Peyer's patch (tissue), 4 donors: ENCODE measurements around the gene POLDIP3. TPM values are rescaled to one million over a fixed set of nuclear protein-coding genes. Genes with fewer than 3 reads are reported as not detected.

Experiments used
- DNase-seq, 3 donors: peaks; one replicate each; pipeline ENCODE4 v3.0.0-alpha.2; 2017 to 2019
- H3K27ac ChIP-seq, 4 donors: fragments of 200-600 bp; sonication (generic); one replicate each; pipeline ENCODE4 v1.5.1; 2016 to 2019
- H3K27me3 ChIP-seq, 2 donors: fragments of 200-600 bp; sonication (generic); one replicate each; pipeline ENCODE4 v1.5.1; 2019
- H3K36me3 ChIP-seq, 3 donors: fragments of 200-600 bp; sonication (generic); one replicate each; pipeline ENCODE4 v1.5.1; 2016 to 2019
- H3K4me1 ChIP-seq, 4 donors: fragments of 200-600 bp; sonication (generic); one replicate each; pipeline ENCODE4 v1.5.1; 2016 to 2019
- H3K4me3 ChIP-seq, 4 donors: fragments of 200-600 bp; sonication (generic); 1 replicate in 3 of 4; 2 replicates in 1 of 4; pipeline ENCODE4 v1.5.1; 2016 to 2019; ENCODE audit warnings: mild to moderate bottlenecking in 1 of 4
- H3K9me3 ChIP-seq, 4 donors: fragments of 200-600 bp; sonication (generic); one replicate each; pipeline ENCODE4 v1.5.1; 2016 to 2019; ENCODE audit warnings: mild to moderate bottlenecking in 1 of 4
- CTCF ChIP-seq, 6 experiments: fragments of 450-650 bp in 4 of 6; fragments of 200-600 bp in 2 of 6; sonication (generic) in 1 of 6; IDR thresholded peaks; one replicate each; pipeline ENCODE4 v1.5.1; 2017 to 2019; ENCODE audit warnings: antibody characterized with exemption in 6 of 6, mild to moderate bottlenecking in 3 of 6, moderate library complexity in 1 of 6
- POLR2A ChIP-seq, 2 donors: fragments of 450-650 bp; IDR thresholded peaks; one replicate each; pipeline ENCODE4 v1.5.1; 2017; ENCODE audit warnings: antibody characterized with exemption in 2 of 2, mild to moderate bottlenecking in 2 of 2, moderate library complexity in 2 of 2
- total RNA-seq, 4 donors: library from RNA; depleted of rRNA; stranded (reverse); fragments of >200 nt; gene quantifications; one replicate each; pipeline ENCODE4 v1.1.0, GENCODE V29; 2016

The POLDIP3 gene
- total RNA-seq, 4 donors from 2014 or later = 30.3 to 42.9 (median 38.0) TPM

DNA sequence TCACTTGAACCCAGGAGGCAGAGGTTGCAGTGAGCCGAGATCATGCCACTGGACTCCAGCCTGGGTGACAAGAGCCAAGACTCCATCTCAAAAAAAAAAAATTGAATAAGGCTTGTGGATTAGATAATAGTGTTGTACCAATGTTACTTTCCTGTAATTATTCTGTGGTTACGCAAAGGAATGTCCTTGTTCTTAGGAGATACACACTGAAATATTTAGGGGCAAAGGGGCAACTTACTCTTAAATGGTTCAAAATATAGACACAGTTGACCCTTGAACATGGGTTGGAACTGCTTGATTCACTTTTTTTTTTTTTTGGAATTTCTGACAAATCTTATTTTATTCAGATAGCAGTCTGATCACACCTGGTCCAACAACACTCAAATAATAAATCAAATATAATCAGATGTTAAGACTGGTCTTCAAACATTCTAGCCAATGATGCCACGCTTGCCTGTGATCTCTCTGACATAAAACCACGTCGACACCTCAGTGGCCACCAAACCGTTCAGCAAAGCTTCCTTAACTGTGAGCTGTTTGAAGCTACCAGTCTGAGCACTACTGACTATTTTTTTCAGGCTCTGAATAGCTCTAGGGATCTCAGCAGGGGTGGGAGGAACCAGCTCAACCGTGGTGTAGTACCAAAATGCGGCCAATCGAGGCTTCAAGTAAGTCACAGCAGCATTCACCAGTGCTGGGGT lies 25.0 kb upstream of the POLDIP3 start:
- TF ChIP-seq CTCF (IDR thresholded peaks at IDR 0.05) (no peak), POLR2A (IDR thresholded peaks at IDR 0.05) (no peak)
- Histone ChIP-seq H3K4me3 (no peak overlapping the region), H3K27me3 (no peaks in the 10 kb centered on the region), H3K9me3 (no peaks in the 10 kb centered on the region), H3K4me1 (peaks cover 0 to 32% (median 8%) of the 10 kb centered on the region in 4 donors), H3K27ac (no peak overlapping the region), H3K36me3 (peaks cover 0 to 21% (median 0%) of the 10 kb centered on the region in 3 donors)
- no peak for DNase-seq

GRCh38 chr22:42637555-42637954 lies 22.9 kb upstream of the POLDIP3 start:
- peaks cover 0 to 11% (median 0%) of the 10 kb centered on the region in 4 donors for H3K4me1 ChIP-seq
- H3K27ac ChIP-seq = no peak overlapping the region
- H3K36me3 ChIP-seq = peaks cover 0 to 42% (median 0%) of the 10 kb centered on the region in 3 donors
- H3K27me3 ChIP-seq = no peaks in the 10 kb centered on the region
- H3K9me3 ChIP-seq = no peaks in the 10 kb centered on the region
- DNase-seq = peak in 1 of 3 donors; percentile 31
- no peak for TF ChIP-seq CTCF (IDR thresholded peaks at IDR 0.05)
- TF ChIP-seq POLR2A (IDR thresholded peaks at IDR 0.05) = no peak
- no peak overlapping the region for H3K4me3 ChIP-seq

GRCh38 chr22:42636506-42636905 lies 21.8 kb upstream of the POLDIP3 start:
- TF ChIP-seq POLR2A (IDR thresholded peaks at IDR 0.05) (no peak), CTCF (IDR thresholded peaks at IDR 0.05) (no peak)
- Histone ChIP-seq H3K4me1 (peaks cover 0 to under 1% (median 0%) of the 10 kb centered on the region in 4 donors), H3K9me3 (no peaks in the 10 kb centered on the region), H3K27me3 (no peaks in the 10 kb centered on the region), H3K27ac (peak overlapping the region in 1 of 4 donors; percentile 59), H3K4me3 (no peak overlapping the region), H3K36me3 (peaks cover 0 to 53% (median 0%) of the 10 kb centered on the region in 3 donors)
- DNase-seq = peak in 1 of 3 donors; percentile 34

- Histone ChIP-seq H3K27ac (peak overlapping the region in 2 of 4 donors; percentile 36 to 59), H3K36me3 (peaks cover 0 to 63% (median 0%) of the 10 kb centered on the region in 3 donors), H3K4me3 (no peak overlapping the region), H3K27me3 (no peaks in the 10 kb centered on the region), H3K9me3 (no peaks in the 10 kb centered on the region), H3K4me1 (no peaks in the 10 kb centered on the region)
- peak in 1 of 3 donors; percentile 39 for DNase-seq
- TF ChIP-seq CTCF (IDR thresholded peaks at IDR 0.05) = no peak
- no peak for TF ChIP-seq POLR2A (IDR thresholded peaks at IDR 0.05)
Measured at GRCh38 chr22:42635531-42635930, 20.8 kb upstream of the POLDIP3 start.

DNA sequence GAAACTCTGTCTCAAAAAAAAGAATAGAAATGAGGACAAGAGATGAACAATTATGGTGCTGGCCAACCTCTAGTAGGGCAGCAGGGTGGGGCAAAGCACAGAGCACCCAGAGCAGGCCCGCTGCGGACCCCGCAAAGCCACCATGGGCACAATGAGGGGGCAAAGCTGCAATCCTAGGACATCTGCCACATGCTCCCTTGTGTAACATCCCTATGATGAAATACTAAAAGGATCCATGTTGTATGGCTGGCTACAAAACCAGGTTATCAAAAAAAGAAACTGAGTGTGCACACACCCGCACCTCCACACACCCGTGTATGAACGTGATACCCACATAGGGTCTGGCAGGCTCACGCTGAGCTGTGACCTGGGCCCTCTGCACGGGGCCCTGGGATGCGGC lies 18.3 kb upstream of the POLDIP3 start:
- Histone ChIP-seq H3K4me3 (no peak overlapping the region), H3K36me3 (peaks cover 0 to 88% (median 0%) of the 10 kb centered on the region in 3 donors), H3K4me1 (no peaks in the 10 kb centered on the region), H3K27ac (no peak overlapping the region), H3K9me3 (no peaks in the 10 kb centered on the region), H3K27me3 (no peaks in the 10 kb centered on the region)
- DNase-seq = no peak
- TF ChIP-seq CTCF (IDR thresholded peaks at IDR 0.05) = no peak
- TF ChIP-seq POLR2A (IDR thresholded peaks at IDR 0.05) = no peak
